ENCODE data around the gene ROS1. TPM values are rescaled to one million over a fixed set of nuclear protein-coding genes. Genes with fewer than 3 reads are reported as not detected.

ROS1 gene
- total and polyA plus RNA-seq, 10 of the 15 experiments (the other 5 are each of a cell fraction or from before 2014, with no cell fraction given): under 0.01 to 0.07 (median 0.03) TPM; not detected in 5

DNA sequence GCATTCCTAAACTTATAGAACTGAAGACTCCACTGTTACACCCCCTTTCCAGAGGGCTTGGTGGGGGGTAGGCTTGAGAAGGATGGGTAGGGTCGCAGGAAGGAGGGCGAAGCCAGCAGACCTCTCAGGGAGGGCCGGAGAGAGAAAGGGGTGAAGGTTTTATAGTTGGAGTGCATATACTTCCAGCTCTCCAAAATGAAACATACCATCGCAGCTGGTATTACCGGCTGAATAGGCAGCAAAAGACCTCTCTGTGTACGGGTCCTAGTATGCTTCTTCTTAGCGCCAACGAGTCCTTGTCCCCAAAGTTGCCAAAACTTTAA is 161.4 kb downstream of the ROS1 start:
- CTCF ChIA-PET: no interaction called here
- Histone ChIP-seq H3K36me3 (ENCODE audit: control insufficient read depth in 2 of 2, insufficient read depth in 2 of 2, low read length in 1 of 2) (no peaks in the 10 kb centered on the region), H3K27ac (ENCODE audit: control insufficient read depth, insufficient read depth) (no peak overlapping the region), H3K9me3 (replicated peaks; ENCODE audit: control insufficient read depth, insufficient read depth, low read length) (no peaks in the 10 kb centered on the region; the same call in 2 of the 3 replicates), H2AFZ (ENCODE audit: control insufficient read depth, low read depth, low read length) (no peak overlapping the region), H3K4me1 (ENCODE audit: control insufficient read depth, insufficient read depth, low read length) (peaks cover 3% of the 10 kb centered on the region; the same call in 1 of the 2 replicates), H3K27me3 (replicated peaks in 1 of 2; ENCODE audit: control insufficient read depth in 2 of 2, insufficient read depth in 2 of 2, low read length in 1 of 2) (peaks cover 17 to 39% of the 10 kb centered on the region in 2 experiments), H3K4me3 (peak overlapping the region; percentile 47; the same call in 1 of the 2 replicates), H3K4me2 (ENCODE audit: control insufficient read depth, insufficient read depth) (peak overlapping the region; percentile 71; the same call in 1 of the 2 replicates), H3K9ac (ENCODE audit: control insufficient read depth, insufficient read depth, low read length) (no peak overlapping the region), H4K20me1 (ENCODE audit: control insufficient read depth, insufficient read depth) (no peaks in the 10 kb centered on the region), H3K79me2 (ENCODE audit: control insufficient read depth, insufficient read depth, low read length) (no peaks in the 10 kb centered on the region)
- ATAC-seq: no peak
- RAD21 ChIA-PET (ENCODE audit: unreplicated experiment): no interaction called here
- no peak for DNase-seq (ENCODE audit: low read depth, low spot score)
- FAIRE-seq: no peak
- SMC1A ChIA-PET (ENCODE audit: uncharacterized antibody, unreplicated experiment): no interaction called here
- POLR2A ChIA-PET: no interaction called here
- no TSS peak for BruUV-seq (replicated peaks)
- intact Hi-C loops (cut with micrococcal nuclease; ENCODE audit: unreplicated experiment): no loop called here
- WGBS (ENCODE audit: insufficient coverage, insufficient replicate concordance, low lambda C conversion rate, missing lambda C conversion rate): 11% methylated on average over 8 of the region's 8 CpGs
- in situ Hi-C loops (cut with MboI): no loop called here
- TF ChIP-seq NRF1 (conservative IDR thresholded peaks at IDR 0.05; ENCODE audit: low read depth, low read length): no peak
- TF ChIP-seq CBX5 (IDR thresholded peaks at IDR 0.05; ENCODE audit: low read depth): no peak
- TF ChIP-seq FOXM1 (IDR thresholded peaks at IDR 0.05; ENCODE audit: low read depth, low read length): no peak
- no peak for TF ChIP-seq MAX (IDR thresholded peaks at IDR 0.05; ENCODE audit: low read depth, low read length)
- TF ChIP-seq SREBF1 (IDR thresholded peaks at IDR 0.05; ENCODE audit: low read length): no peak
- no peak for TF ChIP-seq SPI1 (IDR thresholded peaks at IDR 0.05; ENCODE audit: borderline replicate concordance, insufficient read depth, low read depth, low read length)
- no peak for TF ChIP-seq ZSCAN29 (IDR thresholded peaks at IDR 0.05)
- TF ChIP-seq KLF5 (IDR thresholded peaks at IDR 0.05; ENCODE audit: partially characterized antibody): no peak
- TF ChIP-seq RAD21 (IDR thresholded peaks at IDR 0.05; ENCODE audit: insufficient read depth, low read depth, low read length): no peak
- no peak for TF ChIP-seq PRDM15 (CRISPR knock-in tag; IDR thresholded peaks at IDR 0.05)
- TF ChIP-seq EP300 (IDR thresholded peaks at IDR 0.05; ENCODE audit: borderline replicate concordance in 1 of 2, control insufficient read depth in 1 of 2, low read depth in 2 of 2, low read length in 2 of 2): no peak
- TF ChIP-seq RCOR1 (conservative IDR thresholded peaks at IDR 0.05; ENCODE audit: low read depth, low read length): no peak
- TF ChIP-seq KAT2A (conservative IDR thresholded peaks at IDR 0.05; ENCODE audit: control insufficient read depth, low read depth, low read length): no peak
- no peak for TF ChIP-seq MXI1 (IDR thresholded peaks at IDR 0.05; ENCODE audit: low read depth, low read length)
- TF ChIP-seq ESRRA (IDR thresholded peaks at IDR 0.05; ENCODE audit: low read length): no peak
- no peak for TF ChIP-seq NFYA (IDR thresholded peaks at IDR 0.05; ENCODE audit: borderline replicate concordance, low read depth, low read length)
- no peak for TF ChIP-seq MEF2B (IDR thresholded peaks at IDR 0.05; ENCODE audit: partially characterized antibody, poor library complexity, severe bottlenecking)
- TF ChIP-seq MEF2A (IDR thresholded peaks at IDR 0.05; ENCODE audit: insufficient read depth, low read depth, low read length): no peak

Measured in GM12878 (cell line).